A673 (cell line): Measurements from ENCODE around the gene SLC15A5.

Experiments
- CTCF ChIP-seq: fragments of 300-800, 200-600 bp; sonication (generic); conservative IDR thresholded peaks from 2 replicates; pipeline ENCODE4 v1.5.1; 2017; ENCODE audit warnings: low read depth, mild to moderate bottlenecking, antibody characterized with exemption, low read length, moderate library complexity, mixed read lengths
- EZH2 ChIP-seq: fragments of 200-600 bp; sonication (generic); IDR thresholded peaks from 2 replicates; pipeline ENCODE4 v1.6.1; 2017; ENCODE audit warnings: borderline replicate concordance, low read depth, mild to moderate bottlenecking, mixed read lengths, antibody characterized with exemption, low read length; ENCODE audit not compliant: poor library complexity, severe bottlenecking

- no peak for TF ChIP-seq CTCF
- no peak for TF ChIP-seq EZH2
Observed at GRCh38 chr12:16300736-16301135, 23.3 kb upstream of the SLC15A5 start.
